Natural killer cell (primary cell): ENCODE measurements around the gene TMEM245. TPM values are rescaled to one million over a fixed set of nuclear protein-coding genes. Genes with fewer than 3 reads are reported as not detected.
"Not testable (repeated sequence)": the region's sequence is repeated elsewhere in the genome, so short reads cannot be mapped to it uniquely, and the experiment has no call there.

Source experiments
- ATAC-seq, 3 donors: fragments of 150-1000 bp in 2 of 3; fragments of 200-7000 bp in 1 of 3; cut with Tn5 transposase; 1 replicate in 1 of 3; 2 replicates in 2 of 3; pipeline ENCODE4 v1.10.0; 2021; ENCODE audit warnings: mild to moderate bottlenecking in 2 of 3, moderate library complexity in 2 of 3
- DNase-seq, 2 donors: peaks; one replicate each; pipeline versions ENCODE4 v3.0.0 to v3.0.0-alpha.2; 2013 to 2021; ENCODE audit warnings: mixed read lengths in 1 of 2
- H3K27ac ChIP-seq: one replicate; pipeline ENCODE4 v1.5.1; 2013; ENCODE audit warnings: mild to moderate bottlenecking, low read length
- H3K27me3 ChIP-seq: one replicate; pipeline ENCODE4 v1.6.1; 2013; ENCODE audit warnings: low read length; ENCODE audit not compliant: control insufficient read depth, insufficient read depth
- H3K36me3 ChIP-seq: one replicate; pipeline ENCODE4 v1.6.1; 2013; ENCODE audit warnings: low read length; ENCODE audit not compliant: control insufficient read depth, insufficient read depth
- H3K4me1 ChIP-seq: one replicate; pipeline ENCODE4 v1.6.1; 2013; ENCODE audit warnings: low read length; ENCODE audit not compliant: control insufficient read depth, insufficient read depth
- H3K4me3 ChIP-seq: one replicate; pipeline ENCODE4 v1.5.1; 2013; ENCODE audit warnings: low read length
- H3K9me3 ChIP-seq: one replicate; pipeline ENCODE4 v1.6.1; 2013; ENCODE audit warnings: low read length; ENCODE audit not compliant: control insufficient read depth, insufficient read depth
- H3K27ac Mint-ChIP-seq, 2 donors: one replicate each; pipeline ENCODE4 v1.8.0; 2022; ENCODE audit warnings: mild to moderate bottlenecking in 2 of 2, mixed read lengths in 2 of 2, moderate library complexity in 1 of 2
- H3K27me3 Mint-ChIP-seq, 2 donors: one replicate each; pipeline ENCODE4 v1.8.0; 2022; ENCODE audit warnings: low read depth in 2 of 2, mixed read lengths in 2 of 2
- H3K36me3 Mint-ChIP-seq: one replicate; pipeline ENCODE4 v1.8.0; 2022; ENCODE audit warnings: mixed read lengths
- H3K4me1 Mint-ChIP-seq, 2 donors: one replicate each; pipeline ENCODE4 v1.8.0; 2022; ENCODE audit warnings: mixed read lengths in 2 of 2
- H3K4me3 Mint-ChIP-seq: one replicate; pipeline ENCODE4 v1.8.0; 2022; ENCODE audit warnings: mild to moderate bottlenecking, moderate library complexity, mixed read lengths
- H3K9me3 Mint-ChIP-seq, 2 donors: one replicate each; pipeline ENCODE4 v1.8.0; 2022; ENCODE audit warnings: mixed read lengths in 2 of 2
- CTCF ChIP-seq: fragments of 200-600 bp; IDR thresholded peaks from one replicate; pipeline ENCODE4 v1.8.0; 2022; ENCODE audit warnings: antibody characterized with exemption
- WGBS: methylation state at CpG from one replicate; pipeline ENCODE4 v1.1.7; 2013; ENCODE audit warnings: missing lambda C conversion rate; ENCODE audit not compliant: insufficient coverage; 5-methylcytosine and 5-hydroxymethylcytosine counted together
- intact Hi-C: fragments of 100-400 bp; cut with micrococcal nuclease; formaldehyde crosslinking; loops from one replicate; pipeline ENCODE4 v1.14.2; 2022
- total RNA-seq, 4 donors: library from RNA; stranded (reverse); fragments of 120-200 nt in 1 of 4; gene quantifications; one replicate each; pipeline versions ENCODE4 v1.2.3 to v1.2.4, GENCODE V29; 2013 to 2022

TMEM245 gene
- total RNA-seq, 3 donors from 2014 or later (not counting 1 experiment from before 2014, with no cell fraction given): 14.5 to 22.5 (median 21.8) TPM

- Histone ChIP-seq H3K36me3 (no peaks in the 10 kb centered on the region), H3K4me3 (no peak overlapping the region), H3K27ac (no peak overlapping the region), H3K9me3 (no peaks in the 10 kb centered on the region), H3K4me1 (no peaks in the 10 kb centered on the region), H3K27me3 (no peaks in the 10 kb centered on the region)
- WGBS: 99% methylated on average over 3 of the region's 3 CpGs
- Mint-ChIP-seq H3K9me3 (no peaks in the 10 kb centered on the region), H3K4me1 (no peaks in the 10 kb centered on the region), H3K4me3 (no peak overlapping the region), H3K36me3 (no peaks in the 10 kb centered on the region), H3K27ac (no peak overlapping the region), H3K27me3 (no peaks in the 10 kb centered on the region)
- no peak for TF ChIP-seq CTCF
- intact Hi-C loops: no loop called here
- no peak for DNase-seq
- ATAC-seq: no peak
Observed at GRCh38 chr9:108972186-108972585, 147.6 kb downstream of the TMEM245 start.

GRCh38 chr9:108971392-108971791 lies 148.4 kb downstream of the TMEM245 start:
- H3K27me3 Mint-ChIP-seq, intact Hi-C loops: not testable (repeated sequence)

GRCh38 chr9:108967916-108968315 lies 151.8 kb downstream of the TMEM245 start:
- H3K4me1 Mint-ChIP-seq: no peaks in the 10 kb centered on the region
- no peaks in the 10 kb centered on the region for H3K36me3 Mint-ChIP-seq
- TF ChIP-seq CTCF: no peak
- intact Hi-C loops: no loop called here
- Histone ChIP-seq H3K4me1 (no peaks in the 10 kb centered on the region), H3K27ac (no peak overlapping the region), H3K9me3 (no peaks in the 10 kb centered on the region), H3K27me3 (no peaks in the 10 kb centered on the region), H3K4me3 (no peak overlapping the region), H3K36me3 (no peaks in the 10 kb centered on the region)
- H3K27ac Mint-ChIP-seq: no peak overlapping the region
- H3K4me3 Mint-ChIP-seq: no peak overlapping the region
- H3K9me3 Mint-ChIP-seq: no peaks in the 10 kb centered on the region
- H3K27me3 Mint-ChIP-seq: no peaks in the 10 kb centered on the region
- no peak for DNase-seq
- ATAC-seq: no peak

More at GRCh38 chr9:108971392-108971791, 148.4 kb downstream of the TMEM245 start:
- H3K27ac ChIP-seq, H3K27me3 ChIP-seq, H3K27ac Mint-ChIP-seq, H3K9me3 ChIP-seq, H3K36me3 ChIP-seq, H3K4me1 Mint-ChIP-seq, H3K9me3 Mint-ChIP-seq, H3K4me3 ChIP-seq, H3K36me3 Mint-ChIP-seq, H3K4me1 ChIP-seq, DNase-seq, ATAC-seq, H3K4me3 Mint-ChIP-seq: not testable (repeated sequence)
- 100% methylated on average over 1 of the region's 2 CpGs for WGBS

Other genes with a start within 250 kb of the TMEM245 start
- gene ELP1, start 185.8 kb downstream of the TMEM245 start, total RNA-seq: 10 to 100 TPM; 21.8 to 33.0 (median 28.2) TPM
- gene ABITRAM, start 185.5 kb downstream of the TMEM245 start, total RNA-seq: 1 to 10 TPM; 5.9 to 8.1 (median 7.4) TPM
- 1 to 10 TPM; 2.6 to 7.6 (median 2.7) TPM for gene CTNNAL1, start 106.4 kb downstream of the TMEM245 start, total RNA-seq
- gene FRRS1L, start 47.3 kb upstream of the TMEM245 start, total RNA-seq: not detected
- not detected for gene EPB41L4B, start 201.1 kb upstream of the TMEM245 start, total RNA-seq